Uterus (tissue), 4 donors: Measurements from ENCODE around the gene RAD51B. TPM values are rescaled to one million over a fixed set of nuclear protein-coding genes. Genes with fewer than 3 reads are reported as not detected.
A peak's percentile ranks its signal among the peaks of the same experiment; 100 is the strongest.

Experiments used
- DNase-seq, 2 donors: peaks; one replicate each; pipeline ENCODE4 v3.0.0-alpha.2; 2019 to 2020
- H3K27ac ChIP-seq, 2 donors: fragments of 200-600 bp; sonication (generic); 1 replicate in 1 of 2; 2 replicates in 1 of 2; pipeline ENCODE4 v1.5.1; 2016 to 2018
- H3K27me3 ChIP-seq, 2 donors: fragments of 200-600 bp; sonication (generic); one replicate each; pipeline ENCODE4 v1.5.1; 2018 to 2019; ENCODE audit warnings: control low read depth in 1 of 2
- H3K36me3 ChIP-seq, 2 donors: fragments of 200-600 bp; sonication (generic); one replicate each; pipeline ENCODE4 v1.5.1; 2019; ENCODE audit warnings: control low read depth in 1 of 2
- H3K4me1 ChIP-seq, 2 donors: fragments of 200-600 bp; sonication (generic); one replicate each; pipeline ENCODE4 v1.5.1; 2018 to 2019; ENCODE audit warnings: control low read depth in 1 of 2
- H3K4me3 ChIP-seq, 2 donors: fragments of 200-600 bp; sonication (generic); 1 replicate in 1 of 2; 2 replicates in 1 of 2; pipeline ENCODE4 v1.5.1; 2018 to 2019; ENCODE audit warnings: mild to moderate bottlenecking in 1 of 2
- H3K9me3 ChIP-seq, 2 donors: fragments of 200-600 bp; sonication (generic); one replicate each; pipeline ENCODE4 v1.5.1; 2019; ENCODE audit warnings: control low read depth in 1 of 2
- POLR2A ChIP-seq, 2 donors: fragments of 450-650 bp; IDR thresholded peaks; one replicate each; pipeline ENCODE4 v1.6.1; 2016; ENCODE audit warnings: antibody characterized with exemption in 2 of 2, mild to moderate bottlenecking in 1 of 2, moderate library complexity in 1 of 2
- intact Hi-C: fragments of 100-400 bp; cut with DNase I; formaldehyde crosslinking; loops from one replicate; pipeline ENCODE4 v1.15.1; 2023; ENCODE audit warnings: low total_unique reads
- total RNA-seq, 4 donors: library from RNA; depleted of rRNA in 3 of 4; stranded (reverse); fragments of >200 nt in 3 of 4; gene quantifications; one replicate each; pipeline versions ENCODE4 v1.1.0 to v1.2.4, GENCODE V29; 2014 to 2023
- TF ChIP-seq, protein P1 (sequence below), 4 experiments: fragments of 200-600 bp in 2 of 4; fragments of 450-650 bp in 2 of 4; sonication (generic) in 2 of 4; IDR thresholded peaks; one replicate each; pipeline ENCODE4 v1.5.1; 2016 to 2019; ENCODE audit warnings: antibody characterized with exemption in 4 of 4, mild to moderate bottlenecking in 2 of 4, moderate library complexity in 1 of 4
- donor health status: DM: yes; HTN: yes; CAD: no.

The RAD51B gene
- total RNA-seq, 4 donors from 2014 or later, result 29.5 to 100.0 (median 70.3) TPM

DNA sequence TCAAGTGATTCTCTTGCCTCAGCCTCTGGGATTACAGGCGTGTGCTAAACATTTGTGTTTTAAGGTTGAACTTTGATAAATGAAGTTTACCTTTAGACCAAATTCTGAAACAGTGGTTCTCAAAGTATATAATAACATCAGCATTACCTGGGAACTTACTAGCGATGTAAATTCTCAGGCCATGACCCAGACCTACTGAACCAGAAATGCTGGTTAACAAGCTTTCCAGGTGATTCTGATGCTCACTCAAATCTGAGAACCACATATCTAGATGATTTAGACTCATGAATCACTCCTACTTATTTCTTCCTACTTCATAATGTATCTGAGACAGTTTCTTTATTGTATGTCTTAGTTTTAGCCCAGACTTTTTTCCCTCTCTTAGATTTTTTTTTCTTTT is 43.6 kb downstream of the RAD51B start:
- H3K4me1 ChIP-seq, result no peaks in the 10 kb centered on the region
- no peak for TF ChIP-seq POLR2A (IDR thresholded peaks at IDR 0.05)
- TF ChIP-seq, protein P1, sequence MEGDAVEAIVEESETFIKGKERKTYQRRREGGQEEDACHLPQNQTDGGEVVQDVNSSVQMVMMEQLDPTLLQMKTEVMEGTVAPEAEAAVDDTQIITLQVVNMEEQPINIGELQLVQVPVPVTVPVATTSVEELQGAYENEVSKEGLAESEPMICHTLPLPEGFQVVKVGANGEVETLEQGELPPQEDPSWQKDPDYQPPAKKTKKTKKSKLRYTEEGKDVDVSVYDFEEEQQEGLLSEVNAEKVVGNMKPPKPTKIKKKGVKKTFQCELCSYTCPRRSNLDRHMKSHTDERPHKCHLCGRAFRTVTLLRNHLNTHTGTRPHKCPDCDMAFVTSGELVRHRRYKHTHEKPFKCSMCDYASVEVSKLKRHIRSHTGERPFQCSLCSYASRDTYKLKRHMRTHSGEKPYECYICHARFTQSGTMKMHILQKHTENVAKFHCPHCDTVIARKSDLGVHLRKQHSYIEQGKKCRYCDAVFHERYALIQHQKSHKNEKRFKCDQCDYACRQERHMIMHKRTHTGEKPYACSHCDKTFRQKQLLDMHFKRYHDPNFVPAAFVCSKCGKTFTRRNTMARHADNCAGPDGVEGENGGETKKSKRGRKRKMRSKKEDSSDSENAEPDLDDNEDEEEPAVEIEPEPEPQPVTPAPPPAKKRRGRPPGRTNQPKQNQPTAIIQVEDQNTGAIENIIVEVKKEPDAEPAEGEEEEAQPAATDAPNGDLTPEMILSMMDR (IDR thresholded peaks at IDR 0.05), result no peak
- H3K27ac ChIP-seq, result no peak overlapping the region
- H3K27me3 ChIP-seq, result no peaks in the 10 kb centered on the region
- no peaks in the 10 kb centered on the region for H3K36me3 ChIP-seq
- DNase-seq, result no peak
- H3K4me3 ChIP-seq, result no peak overlapping the region
- intact Hi-C loops, result no loop called here
- H3K9me3 ChIP-seq, result no peaks in the 10 kb centered on the region

DNA sequence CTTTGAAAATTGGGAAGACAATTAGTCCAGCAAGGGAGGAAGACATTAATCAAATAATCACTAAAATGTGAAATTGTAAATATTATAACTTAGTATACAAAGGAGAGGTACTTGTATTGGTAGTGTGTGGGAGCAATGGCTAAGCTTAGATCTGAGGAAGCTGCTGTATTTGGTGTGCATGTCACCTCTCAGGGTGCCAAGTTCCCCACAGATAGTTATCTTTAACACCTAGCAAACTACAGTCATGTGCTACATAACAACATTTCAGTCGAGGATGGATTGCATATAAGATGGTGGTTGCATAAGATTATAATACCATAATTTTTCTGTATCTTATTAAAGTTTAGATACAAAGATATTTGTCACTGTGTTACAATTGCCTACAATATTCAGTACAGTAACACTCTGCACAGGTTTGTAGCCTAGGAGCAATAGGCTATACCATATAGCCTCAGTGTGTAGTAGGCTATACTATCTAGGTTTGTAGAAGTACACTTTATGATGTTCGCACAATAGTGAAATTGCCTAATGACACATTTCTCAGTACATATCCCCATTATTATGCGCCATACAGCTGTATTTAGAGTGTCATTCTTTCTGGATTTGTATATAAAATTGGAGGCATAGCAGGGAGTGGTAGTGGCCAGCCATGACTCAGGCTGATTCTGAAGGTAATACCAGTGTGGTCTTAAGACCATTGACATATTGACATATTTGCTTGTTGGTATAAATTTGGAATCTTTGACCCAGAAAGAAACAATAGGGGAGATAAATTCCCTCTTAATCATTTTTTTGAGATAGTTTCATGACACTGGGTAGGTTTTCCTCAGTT is 55.8 kb downstream of the RAD51B start:
- intact Hi-C loops, result no loop called here
- Histone ChIP-seq H3K36me3 (no peaks in the 10 kb centered on the region), H3K4me1 (no peaks in the 10 kb centered on the region), H3K4me3 (no peak overlapping the region), H3K27me3 (no peaks in the 10 kb centered on the region), H3K27ac (no peak overlapping the region), H3K9me3 (no peaks in the 10 kb centered on the region)
- TF ChIP-seq, protein P1 (IDR thresholded peaks at IDR 0.05), result no peak
- no peak for TF ChIP-seq POLR2A (IDR thresholded peaks at IDR 0.05)
- no peak for DNase-seq

DNA sequence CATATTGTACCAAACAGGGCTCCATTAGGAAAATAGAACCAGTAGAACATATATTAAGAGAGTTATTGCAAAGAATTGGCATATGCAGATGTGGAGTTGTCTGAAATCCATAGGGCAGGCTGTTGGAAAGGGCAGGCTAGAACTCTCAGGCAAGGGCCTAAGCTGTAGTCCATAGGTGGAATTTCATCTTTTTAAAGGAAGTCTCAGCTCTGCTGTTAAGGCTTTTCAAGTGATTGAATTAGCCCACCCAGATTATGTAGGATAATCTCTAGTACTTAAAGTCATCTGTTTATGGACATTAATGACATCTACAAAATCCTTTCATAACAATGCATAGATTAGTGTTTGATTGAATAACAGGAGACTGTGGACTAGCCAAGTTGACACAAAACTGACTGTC is 59.4 kb downstream of the RAD51B start:
- TF ChIP-seq POLR2A (IDR thresholded peaks at IDR 0.05), result no peak
- TF ChIP-seq, protein P1 (IDR thresholded peaks at IDR 0.05), result no peak
- intact Hi-C loops, result no loop called here
- Histone ChIP-seq H3K4me3 (no peak overlapping the region), H3K4me1 (no peaks in the 10 kb centered on the region), H3K36me3 (no peaks in the 10 kb centered on the region), H3K27ac (no peak overlapping the region), H3K9me3 (no peaks in the 10 kb centered on the region), H3K27me3 (no peaks in the 10 kb centered on the region)
- DNase-seq, result no peak

DNA sequence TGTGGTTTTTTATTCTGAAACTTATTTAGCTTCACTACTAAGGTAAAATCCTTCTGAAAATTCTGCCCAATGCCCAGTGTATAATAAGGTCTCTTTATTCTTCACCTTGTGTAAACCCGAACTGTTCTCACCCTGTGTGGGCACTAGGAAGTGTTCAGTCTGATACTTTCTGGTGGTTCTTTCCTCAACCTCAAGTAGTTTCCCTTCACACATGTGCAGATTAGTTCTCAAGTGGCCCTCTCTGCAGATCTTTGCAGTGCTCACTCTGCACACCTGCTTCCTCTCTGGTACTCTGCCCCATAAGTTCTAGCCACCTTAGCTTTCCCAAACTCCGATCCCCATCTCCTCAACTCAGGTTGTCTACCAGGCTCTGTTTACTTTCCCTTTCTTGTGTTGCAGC is 61.6 kb downstream of the RAD51B start:
- peaks cover 0 to 8% of the 10 kb centered on the region in 2 donors for H3K4me1 ChIP-seq
- no peaks in the 10 kb centered on the region for H3K27me3 ChIP-seq
- no peak for TF ChIP-seq POLR2A (IDR thresholded peaks at IDR 0.05)
- H3K36me3 ChIP-seq, result no peaks in the 10 kb centered on the region
- DNase-seq, result no peak
- no peak overlapping the region for H3K4me3 ChIP-seq
- no peaks in the 10 kb centered on the region for H3K9me3 ChIP-seq
- intact Hi-C loops, result loop anchor here (5.0 kb wide), 1 partner anchor 936 kb away; no protein-coding TSS in a partner anchor
- no peak overlapping the region for H3K27ac ChIP-seq

DNA sequence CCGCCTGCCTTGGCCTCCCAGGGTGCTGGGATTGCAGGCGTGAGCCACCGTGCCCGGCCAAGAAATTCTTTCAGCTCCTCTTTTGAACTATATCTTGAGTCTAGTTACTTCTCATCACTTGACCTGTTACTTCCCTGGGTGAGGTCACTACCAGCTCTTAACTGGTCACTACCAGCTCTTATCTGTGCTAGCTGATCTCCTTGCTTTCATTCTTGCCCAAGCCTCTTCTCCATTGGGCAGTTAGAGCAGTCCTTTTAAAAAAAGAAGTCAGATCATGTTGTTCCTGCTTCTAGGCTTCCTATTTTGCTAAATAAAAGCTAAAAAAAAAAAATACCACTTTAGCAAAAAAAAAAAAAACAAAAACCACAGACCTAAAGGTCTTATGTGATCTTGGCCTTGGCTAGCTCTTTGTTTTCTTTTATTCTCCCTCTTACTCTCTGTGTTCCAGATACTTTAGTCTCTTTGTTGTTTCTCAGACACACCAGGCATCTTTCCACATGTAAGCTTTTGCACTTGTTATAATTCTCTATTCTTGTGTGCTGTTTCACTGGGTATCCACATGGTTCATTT is 63.5 kb downstream of the RAD51B start:
- TF ChIP-seq, protein P1 (IDR thresholded peaks at IDR 0.05), result no peak
- TF ChIP-seq POLR2A (IDR thresholded peaks at IDR 0.05), result no peak
- DNase-seq, result no peak
- Histone ChIP-seq H3K4me1 (peaks cover 0 to 8% of the 10 kb centered on the region in 2 donors), H3K27me3 (no peaks in the 10 kb centered on the region), H3K9me3 (no peaks in the 10 kb centered on the region), H3K27ac (peak overlapping the region; percentile 5 to 86), H3K36me3 (no peaks in the 10 kb centered on the region), H3K4me3 (no peak overlapping the region)
- intact Hi-C loops, result loop anchor here (5.0 kb wide), 1 partner anchor 934 kb away; no protein-coding TSS in a partner anchor
